NK-92 (cell line): Measurements from ENCODE around the gene NXF1.
A peak's percentile ranks its signal among the peaks of the same experiment; 100 is the strongest.
"Not testable (repeated sequence)": the region's sequence is repeated elsewhere in the genome, so short reads cannot be mapped to it uniquely, and the experiment has no call there.

Source experiments
- DNase-seq: peaks from one replicate; lab custom pipeline; 2025; ENCODE audit not compliant: unreplicated experiment; lab: John Stamatoyannopoulos, UW

The NXF1 gene

GRCh38 chr11:62805076-62805892 lies at the start of gene NXF1:
TSS of gene NXF1 (minus strand) at chr11:62805440. CDS start at chr11:62805356, 84 bp downstream.
- DNase-seq: peak; percentile 50

- DNase-seq: no peak
These were observed 49.0 kb upstream of the NXF1 start for GRCh38 chr11:62854013-62854824.

GRCh38 chr11:62853279-62853965 lies 48.2 kb upstream of the NXF1 start:
- no peak for DNase-seq

- no peak for DNase-seq
These were observed 47.4 kb upstream of the NXF1 start for GRCh38 chr11:62852523-62853188.

- no peak for DNase-seq
These were observed 46.7 kb upstream of the NXF1 start for GRCh38 chr11:62851807-62852522.

- DNase-seq: no peak
These were observed 45.9 kb upstream of the NXF1 start for GRCh38 chr11:62850911-62851806.

- DNase-seq: no peak
These were observed 42.6 kb upstream of the NXF1 start for GRCh38 chr11:62847767-62848314.

- DNase-seq: no peak
These were observed 40.9 kb upstream of the NXF1 start for GRCh38 chr11:62846177-62846576.

GRCh38 chr11:62844154-62844553 lies 38.9 kb upstream of the NXF1 start:
- no peak for DNase-seq

GRCh38 chr11:62843466-62843865 lies 38.2 kb upstream of the NXF1 start:
- no peak for DNase-seq

- DNase-seq: not testable (repeated sequence)
These were observed 37.7 kb upstream of the NXF1 start for GRCh38 chr11:62842891-62843290.

- no peak for DNase-seq
These were observed 37.0 kb upstream of the NXF1 start for GRCh38 chr11:62842171-62842741.

- no peak for DNase-seq
These were observed 36.3 kb upstream of the NXF1 start for GRCh38 chr11:62841361-62842170.

GRCh38 chr11:62840721-62841360 lies 35.6 kb upstream of the NXF1 start:
- not testable (repeated sequence) for DNase-seq

- DNase-seq: peak; percentile 50
These were observed 34.1 kb upstream of the NXF1 start, which contains the start of gene WDR74 for GRCh38 chr11:62839050-62839945. TSS of gene WDR74 (minus strand) at chr11:62839590. CDS start at chr11:62839570, 20 bp downstream.

GRCh38 chr11:62835336-62835735 lies 30.1 kb upstream of the NXF1 start:
- no peak for DNase-seq
